ENCODE results near the gene ANKRD16.
"Not testable (repeated sequence)": the region's sequence is repeated elsewhere in the genome, so short reads cannot be mapped to it uniquely, and the experiment has no call there.

- not testable (repeated sequence) for TF ChIP-seq CTCF, POLR2AphosphoS5, POLR2A, EP300 (IDR thresholded peaks at IDR 0.05)
Measured at GRCh38 chr10:5836181-5836580, 53.5 kb downstream of the ANKRD16 start.

Measured in upper lobe of left lung (tissue), 4 donors.